Smooth muscle cell (in vitro differentiated cells): ENCODE measurements around the gene TMC6. TPM values are rescaled to one million over a fixed set of nuclear protein-coding genes. Genes with fewer than 3 reads are reported as not detected.
"Not testable (repeated sequence)": the region's sequence is repeated elsewhere in the genome, so short reads cannot be mapped to it uniquely, and the experiment has no call there.

ENCODE experiments used
- DNase-seq: peaks from one replicate; lab custom pipeline; 2025; ENCODE audit not compliant: unreplicated experiment; lab: John Stamatoyannopoulos, UW
- H2AFZ ChIP-seq: fragments of 200-600 bp; sonication (generic); 2 replicates; pipeline ENCODE4 v1.6.0; 2016; ENCODE audit warnings: antibody characterized with exemption, low read depth, mild to moderate bottlenecking
- H3F3A ChIP-seq: fragments of 200-600 bp; sonication (generic); 2 replicates; pipeline ENCODE4 v1.6.0; 2017; ENCODE audit warnings: antibody characterized with exemption, low read depth
- H3K27ac ChIP-seq: fragments of 200-600 bp; sonication (generic); 2 replicates; pipeline ENCODE4 v1.5.1; 2016; ENCODE audit warnings: low read depth, mild to moderate bottlenecking
- H3K27me3 ChIP-seq: fragments of 200-600 bp; sonication (generic); 2 replicates; pipeline ENCODE4 v1.6.1; 2016; ENCODE audit warnings: low read depth, mild to moderate bottlenecking
- H3K36me3 ChIP-seq: fragments of 200-600 bp; sonication (generic); 2 replicates; pipeline ENCODE4 v1.5.1; 2016; ENCODE audit warnings: low read depth
- H3K4me1 ChIP-seq: fragments of 200-600 bp; sonication (generic); 2 replicates; pipeline ENCODE4 v1.5.1; 2016; ENCODE audit warnings: low read depth
- H3K4me2 ChIP-seq: fragments of 200-600 bp; sonication (generic); 2 replicates; pipeline ENCODE4 v1.6.0; 2016; ENCODE audit warnings: mild to moderate bottlenecking
- H3K4me3 ChIP-seq: fragments of 200-600 bp; sonication (generic); 2 replicates; pipeline ENCODE4 v1.5.1; 2016; ENCODE audit warnings: mild to moderate bottlenecking
- H3K79me2 ChIP-seq: fragments of 200-600 bp; sonication (generic); 2 replicates; pipeline ENCODE4 v1.6.0; 2016; ENCODE audit warnings: low read depth, mild to moderate bottlenecking
- H3K9ac ChIP-seq: fragments of 200-600 bp; sonication (generic); 2 replicates; pipeline ENCODE4 v1.6.0; 2016; ENCODE audit warnings: low read depth
- H3K9me3 ChIP-seq: fragments of 200-600 bp; sonication (generic); replicated peaks from 2 replicates; pipeline ENCODE4 v1.5.1; 2016; ENCODE audit warnings: low read depth
- H4K20me1 ChIP-seq: fragments of 200-600 bp; sonication (generic); 2 replicates; pipeline ENCODE4 v1.6.0; 2016; ENCODE audit warnings: low read depth
- WGBS: methylation state at CpG from one replicate; pipeline ENCODE4 v1.1.7; 2016; ENCODE audit warnings: low lambda C conversion rate; 5-methylcytosine and 5-hydroxymethylcytosine counted together
- polyA plus RNA-seq: library from polyadenylated mRNA; unstranded; fragments of >200 nt; fragmentation: Nextera tagmentation; extraction: Ambion mirVana; gene quantifications from 2 replicates; pipeline ENCODE4 v1.2.1, GENCODE V29; 2016
- total RNA-seq: library from RNA; depleted of rRNA; stranded (reverse); fragments of >200 nt; gene quantifications from 2 replicates; pipeline ENCODE4 v1.2.3, GENCODE V29; 2014
- TF ChIP-seq, protein P1 (sequence below): fragments of 200-600 bp; sonication (generic); IDR thresholded peaks from 2 replicates; pipeline ENCODE4 v1.5.1; 2017; ENCODE audit warnings: borderline replicate concordance, mild to moderate bottlenecking, antibody characterized with exemption; ENCODE audit not compliant: insufficient read depth, poor library complexity, severe bottlenecking

Gene TMC6
- total and polyA plus RNA-seq, 2 experiments from 2014 or later, result 40.2 to 42.2 TPM

GRCh38 chr17:78072961-78073360 lies 55.6 kb downstream of the TMC6 start:
- no peaks in the 10 kb centered on the region for H3K79me2 ChIP-seq
- no peaks in the 10 kb centered on the region for H4K20me1 ChIP-seq
- 99% methylated on average over 3 of the region's 3 CpGs for WGBS
- H3K9me3 ChIP-seq, result no peaks in the 10 kb centered on the region
- H3F3A ChIP-seq, result no peaks in the 10 kb centered on the region
- TF ChIP-seq, protein P1, sequence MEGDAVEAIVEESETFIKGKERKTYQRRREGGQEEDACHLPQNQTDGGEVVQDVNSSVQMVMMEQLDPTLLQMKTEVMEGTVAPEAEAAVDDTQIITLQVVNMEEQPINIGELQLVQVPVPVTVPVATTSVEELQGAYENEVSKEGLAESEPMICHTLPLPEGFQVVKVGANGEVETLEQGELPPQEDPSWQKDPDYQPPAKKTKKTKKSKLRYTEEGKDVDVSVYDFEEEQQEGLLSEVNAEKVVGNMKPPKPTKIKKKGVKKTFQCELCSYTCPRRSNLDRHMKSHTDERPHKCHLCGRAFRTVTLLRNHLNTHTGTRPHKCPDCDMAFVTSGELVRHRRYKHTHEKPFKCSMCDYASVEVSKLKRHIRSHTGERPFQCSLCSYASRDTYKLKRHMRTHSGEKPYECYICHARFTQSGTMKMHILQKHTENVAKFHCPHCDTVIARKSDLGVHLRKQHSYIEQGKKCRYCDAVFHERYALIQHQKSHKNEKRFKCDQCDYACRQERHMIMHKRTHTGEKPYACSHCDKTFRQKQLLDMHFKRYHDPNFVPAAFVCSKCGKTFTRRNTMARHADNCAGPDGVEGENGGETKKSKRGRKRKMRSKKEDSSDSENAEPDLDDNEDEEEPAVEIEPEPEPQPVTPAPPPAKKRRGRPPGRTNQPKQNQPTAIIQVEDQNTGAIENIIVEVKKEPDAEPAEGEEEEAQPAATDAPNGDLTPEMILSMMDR, result no peak
- no peak overlapping the region for H3K4me2 ChIP-seq
- H3K36me3 ChIP-seq, result peaks cover 28% of the 10 kb centered on the region
- H2AFZ ChIP-seq, result no peak overlapping the region
- H3K4me1 ChIP-seq, result no peaks in the 10 kb centered on the region
- H3K4me3 ChIP-seq, result no peak overlapping the region
- DNase-seq, result no peak
- H3K27me3 ChIP-seq, result no peaks in the 10 kb centered on the region
- H3K27ac ChIP-seq, result no peak overlapping the region
- no peak overlapping the region for H3K9ac ChIP-seq

DNA sequence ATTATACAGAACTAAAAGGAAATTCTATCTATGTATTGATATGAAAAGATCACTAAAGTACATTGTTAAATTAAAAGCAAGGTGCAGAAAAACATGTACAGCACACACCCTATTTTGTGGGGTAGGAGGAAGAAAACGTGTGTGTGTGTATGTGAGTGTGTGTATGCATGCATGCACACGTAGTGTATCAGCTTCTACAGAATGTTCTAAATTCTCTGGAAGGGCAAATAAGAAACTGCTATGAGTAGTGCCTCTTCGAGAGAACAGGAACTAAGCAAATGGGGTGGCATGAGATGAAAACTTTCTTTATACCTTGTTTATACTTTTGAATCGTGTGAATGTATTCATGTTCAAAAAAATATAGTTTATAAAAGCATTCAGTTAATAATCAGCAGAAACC lies 58.9 kb downstream of the TMC6 start:
- Histone ChIP-seq H2AFZ (no peak overlapping the region), H3K27ac (no peak overlapping the region), H3K9ac (no peak overlapping the region), H3K9me3 (no peaks in the 10 kb centered on the region), H3K27me3 (no peaks in the 10 kb centered on the region), H3K79me2 (no peaks in the 10 kb centered on the region), H3K36me3 (peaks cover 19% of the 10 kb centered on the region), H3K4me1 (no peaks in the 10 kb centered on the region), H3K4me2 (no peak overlapping the region), H4K20me1 (no peaks in the 10 kb centered on the region), H3F3A (no peaks in the 10 kb centered on the region), H3K4me3 (no peak overlapping the region)
- TF ChIP-seq, protein P1, result no peak
- 91% methylated on average over 4 of the region's 4 CpGs for WGBS
- DNase-seq, result no peak

DNA sequence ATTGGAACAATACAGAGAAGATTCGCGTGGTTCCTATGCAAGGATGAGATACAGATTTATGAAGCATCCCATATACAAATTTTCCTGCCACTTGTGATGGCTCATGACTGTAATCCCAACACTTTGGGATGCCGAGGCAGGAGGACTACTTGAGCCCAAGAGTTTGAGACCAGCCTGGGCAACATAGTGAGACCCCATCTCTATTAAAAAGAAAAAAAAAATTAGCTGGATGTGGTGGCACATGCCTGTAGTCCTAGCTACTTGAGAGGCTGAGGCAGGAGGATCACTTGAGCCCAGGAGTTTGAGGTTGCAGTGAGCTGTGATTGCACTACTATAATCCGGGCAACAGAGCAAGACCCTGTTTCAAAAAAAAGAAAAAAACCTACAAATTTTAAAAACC lies 61.6 kb downstream of the TMC6 start:
- H3K27me3 ChIP-seq, H3K36me3 ChIP-seq, H3K27ac ChIP-seq, H3K9ac ChIP-seq, H4K20me1 ChIP-seq, H3K4me3 ChIP-seq, H3K4me1 ChIP-seq, H3F3A ChIP-seq, H3K79me2 ChIP-seq, H2AFZ ChIP-seq, H3K4me2 ChIP-seq, H3K9me3 ChIP-seq, DNase-seq: not testable (repeated sequence)
- WGBS, result 97% methylated on average over 4 of the region's 4 CpGs

- Histone ChIP-seq H3K4me1 (no peaks in the 10 kb centered on the region), H2AFZ (no peak overlapping the region), H3K36me3 (no peaks in the 10 kb centered on the region), H3K9me3 (no peaks in the 10 kb centered on the region), H3K27me3 (no peaks in the 10 kb centered on the region), H3F3A (no peaks in the 10 kb centered on the region), H3K4me2 (no peak overlapping the region), H3K79me2 (no peaks in the 10 kb centered on the region), H3K9ac (no peak overlapping the region), H4K20me1 (no peaks in the 10 kb centered on the region), H3K4me3 (no peak overlapping the region), H3K27ac (no peak overlapping the region)
- TF ChIP-seq, protein P1, result no peak
- 100% methylated on average over 4 of the region's 4 CpGs for WGBS
- no peak for DNase-seq
Measured at GRCh38 chr17:78064708-78065107, 63.8 kb downstream of the TMC6 start.
